ENCODE measurements around the gene ZIC1. TPM values are rescaled to one million over a fixed set of nuclear protein-coding genes. Genes with fewer than 3 reads are reported as not detected.
A peak's percentile ranks its signal among the peaks of the same experiment; 100 is the strongest.

ZIC1 gene
- total RNA-seq, 1 experiment from 2014 or later: not detected

DNA sequence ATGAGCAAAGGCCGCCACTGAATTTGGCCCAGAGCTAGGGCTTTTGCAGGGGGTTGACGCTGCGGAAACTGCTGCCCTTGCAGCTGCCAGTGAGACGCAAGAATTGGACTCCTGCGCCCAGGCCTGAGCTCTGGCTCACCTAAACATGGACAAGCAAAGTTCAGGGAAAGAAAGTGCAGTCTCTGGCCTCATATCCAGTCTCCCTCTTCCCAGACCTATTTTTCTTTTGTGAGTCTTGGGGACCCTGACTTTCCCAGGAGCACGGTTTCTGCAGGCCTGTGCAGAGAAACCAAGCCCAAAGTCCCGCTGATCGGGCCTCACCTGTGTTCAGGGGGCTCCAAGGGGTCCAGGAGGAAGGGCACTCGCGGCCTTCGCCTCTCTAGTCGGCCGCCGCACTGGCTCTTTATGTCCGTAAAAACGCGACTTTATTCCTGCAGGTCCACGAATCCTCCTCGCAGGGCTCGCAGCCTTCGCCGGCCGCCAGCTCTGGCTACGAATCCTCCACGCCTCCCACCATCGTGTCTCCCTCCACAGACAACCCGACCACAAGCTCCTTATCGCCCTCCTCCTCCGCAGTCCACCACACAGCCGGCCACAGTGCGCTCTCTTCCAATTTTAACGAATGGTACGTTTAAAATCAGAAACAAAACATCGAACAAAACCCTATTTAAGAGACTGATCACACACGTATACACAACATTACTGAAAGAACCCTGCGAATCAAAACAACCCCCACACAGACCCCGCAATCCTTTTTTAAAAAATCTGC is 3.9 kb downstream of the ZIC1 start:
- Histone ChIP-seq H3T11ph (ENCODE audit: low read length) (no peak overlapping the region), H3K27me3 (ENCODE audit: insufficient read depth, low read length) (peaks cover 78% of the 10 kb centered on the region), H3K4me2 (ENCODE audit: insufficient read depth, insufficient read length, low read length) (peak overlapping the region; percentile 70), H3K23me2 (ENCODE audit: insufficient read length, low read depth, low read length, poor library complexity, severe bottlenecking) (peaks cover 34% of the 10 kb centered on the region), H3K9ac (ENCODE audit: extremely low read depth, insufficient read length, low read length) (no peak overlapping the region), H4K5ac (ENCODE audit: insufficient read length, low read depth, low read length) (no peak overlapping the region), H3K18ac (ENCODE audit: insufficient read length, low read depth, low read length) (no peak overlapping the region), H3K79me2 (ENCODE audit: insufficient read depth, low read length) (no peaks in the 10 kb centered on the region), H3K27ac (ENCODE audit: insufficient read length, low read depth, low read length) (no peak overlapping the region), H4K8ac (replicated peaks; ENCODE audit: insufficient read length, low read depth, low read length) (no peak overlapping the region), H2BK20ac (ENCODE audit: low read depth, low read length, poor library complexity, severe bottlenecking) (no peak overlapping the region), H3K14ac (ENCODE audit: insufficient read depth, low read length) (no peak overlapping the region), H2BK120ac (ENCODE audit: low read depth, low read length, poor library complexity, severe bottlenecking) (no peak overlapping the region), H3K4ac (ENCODE audit: low read depth, low read length) (no peak overlapping the region), H4K20me1 (ENCODE audit: control insufficient read depth, insufficient read depth, insufficient read length) (no peaks in the 10 kb centered on the region), H2AK5ac (ENCODE audit: insufficient read length, low read length) (no peak overlapping the region), H3K79me1 (ENCODE audit: insufficient read depth, low read depth, low read length, poor library complexity, severe bottlenecking) (no peaks in the 10 kb centered on the region), H3K4me1 (ENCODE audit: insufficient read depth, low read length) (0 out of 2 replicates have a peak, but pooled peaks cover 3% of the 10 kb centered on the region), H2BK12ac (ENCODE audit: insufficient read length, low read depth, low read length) (no peak overlapping the region), H2AFZ (ENCODE audit: low read length) (no peak overlapping the region), H4K91ac (ENCODE audit: insufficient read length, low read depth, low read length) (no peak overlapping the region), H2BK5ac (ENCODE audit: insufficient read length, low read length) (no peak overlapping the region), H3K23ac (ENCODE audit: insufficient read length, low read depth, low read length) (no peak overlapping the region), H3K9me3 (ENCODE audit: control insufficient read depth, low read depth, low read length) (no peaks in the 10 kb centered on the region), H3K56ac (ENCODE audit: insufficient read length, low read depth, low read length) (no peak overlapping the region), H2BK15ac (ENCODE audit: low read depth, low read length) (peak overlapping the region; percentile 70; the same call in 1 of the 2 replicates)
- peaks cover 0 to 3% of the 10 kb centered on the region in 2 experiments; a peak in 1 of 5 replicates for H3K9me3 Mint-ChIP-seq
- H3K27ac Mint-ChIP-seq: no peak overlapping the region
- no peaks in the 10 kb centered on the region; a peak in 1 of 7 replicates for H3K36me3 Mint-ChIP-seq (ENCODE audit: insufficient read depth in 1 of 3, low read depth in 3 of 3)
- H3K27me3 Mint-ChIP-seq (ENCODE audit: low read depth): peaks cover 99% of the 10 kb centered on the region
- DNase-seq: peak; percentile 67
- H3K4me3 Mint-ChIP-seq: peak overlapping the region; percentile 0 to 79; a peak in 4 of 5 replicates
- peaks cover 16 to 64% of the 10 kb centered on the region in 2 experiments for H3K4me1 Mint-ChIP-seq
- WGBS (ENCODE audit: extremely low coverage, insufficient read length, low lambda C conversion rate): no CpG with 5 or more reads among the region's 37 CpGs
- TF ChIP-seq, protein P1, sequence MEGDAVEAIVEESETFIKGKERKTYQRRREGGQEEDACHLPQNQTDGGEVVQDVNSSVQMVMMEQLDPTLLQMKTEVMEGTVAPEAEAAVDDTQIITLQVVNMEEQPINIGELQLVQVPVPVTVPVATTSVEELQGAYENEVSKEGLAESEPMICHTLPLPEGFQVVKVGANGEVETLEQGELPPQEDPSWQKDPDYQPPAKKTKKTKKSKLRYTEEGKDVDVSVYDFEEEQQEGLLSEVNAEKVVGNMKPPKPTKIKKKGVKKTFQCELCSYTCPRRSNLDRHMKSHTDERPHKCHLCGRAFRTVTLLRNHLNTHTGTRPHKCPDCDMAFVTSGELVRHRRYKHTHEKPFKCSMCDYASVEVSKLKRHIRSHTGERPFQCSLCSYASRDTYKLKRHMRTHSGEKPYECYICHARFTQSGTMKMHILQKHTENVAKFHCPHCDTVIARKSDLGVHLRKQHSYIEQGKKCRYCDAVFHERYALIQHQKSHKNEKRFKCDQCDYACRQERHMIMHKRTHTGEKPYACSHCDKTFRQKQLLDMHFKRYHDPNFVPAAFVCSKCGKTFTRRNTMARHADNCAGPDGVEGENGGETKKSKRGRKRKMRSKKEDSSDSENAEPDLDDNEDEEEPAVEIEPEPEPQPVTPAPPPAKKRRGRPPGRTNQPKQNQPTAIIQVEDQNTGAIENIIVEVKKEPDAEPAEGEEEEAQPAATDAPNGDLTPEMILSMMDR (conservative IDR thresholded peaks at IDR 0.05): no peak
